Measurements from ENCODE around the gene CD6. TPM values are rescaled to one million over a fixed set of nuclear protein-coding genes. Genes with fewer than 3 reads are reported as not detected.

Gene CD6
- polyA plus RNA-seq, 1 donor (not counting 4 experiments of a cell fraction or from before 2014, with no cell fraction given) = 0.03 TPM

- FAIRE-seq = no peak
Measured at GRCh38 chr11:61042961-61043540, 71.6 kb downstream of the CD6 start.

DNA sequence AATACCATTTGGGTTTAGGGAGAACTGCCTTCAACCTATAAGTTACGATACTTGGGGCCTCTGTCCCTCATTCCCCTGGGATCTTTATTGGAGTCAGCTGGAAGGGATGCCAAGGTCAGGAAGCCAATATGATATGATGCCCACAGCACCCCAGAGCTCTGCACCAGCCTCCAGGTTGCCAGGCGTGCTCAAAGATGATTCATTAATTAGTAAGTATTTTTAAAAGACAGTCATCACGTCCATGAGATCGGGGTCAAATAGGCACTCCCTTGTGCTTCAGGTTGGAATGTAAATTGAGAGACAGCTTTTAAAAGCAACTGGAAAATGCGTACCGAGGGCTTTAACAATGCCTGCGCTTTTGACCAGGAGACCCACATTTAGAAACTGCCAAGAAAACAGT, 73.8 kb downstream of the CD6 start:
- Histone ChIP-seq H3K9me1 (ENCODE audit: control insufficient read depth, extremely low read depth, insufficient read depth, low read length) (no peaks in the 10 kb centered on the region), H3K4me1 (ENCODE audit: control insufficient read depth, extremely low read depth, insufficient read depth, low read length) (peaks cover 13% of the 10 kb centered on the region), H3K9ac (ENCODE audit: control insufficient read depth, extremely low read depth, insufficient read depth, low read length) (no peak overlapping the region), H2AFZ (ENCODE audit: control insufficient read depth, low read length) (no peak overlapping the region), H3K79me2 (ENCODE audit: control insufficient read depth, insufficient read depth, low read length) (no peaks in the 10 kb centered on the region), H4K20me1 (ENCODE audit: control insufficient read depth, extremely low read depth, insufficient read depth, low read length) (no peaks in the 10 kb centered on the region), H3K9me3 (ENCODE audit: control insufficient read depth, low read depth, low read length) (no peaks in the 10 kb centered on the region), H3K4me3 (ENCODE audit: control insufficient read depth in 2 of 3, extremely low read depth in 1 of 3, insufficient read depth in 2 of 3, low read depth in 1 of 3, low read length in 3 of 3) (no peak overlapping the region), H3K36me3 (ENCODE audit: control insufficient read depth in 2 of 2, extremely low read depth in 1 of 2, insufficient read depth in 2 of 2, low read length in 2 of 2) (no peaks in the 10 kb centered on the region), H3K4me2 (ENCODE audit: control insufficient read depth, extremely low read depth, insufficient read depth, low read depth, low read length) (no peak overlapping the region), H3K27ac (ENCODE audit: control insufficient read depth, insufficient read depth, low read length) (no peak overlapping the region), H3K27me3 (ENCODE audit: control insufficient read depth, extremely low read depth, insufficient read depth, low read length) (peaks cover 7% of the 10 kb centered on the region)
- no peak for DNase-seq (ENCODE audit: low read depth, low spot score)
- no peak for FAIRE-seq
- dilution Hi-C loops (cut with MboI; ENCODE audit: extremely low pct_ligation_motif_present, low sequenced_read_pairs) = no loop called here
- no peak for TF ChIP-seq CTCF (optimal IDR thresholded peaks at IDR 0.05 in 1 of 3, IDR thresholded peaks at IDR 0.05 in 1 of 3, conservative IDR thresholded peaks at IDR 0.05 in 1 of 3; ENCODE audit: extremely low read depth in 1 of 3, insufficient read depth in 2 of 3, low read length in 3 of 3)

More at GRCh38 chr11:61042961-61043540, 71.6 kb downstream of the CD6 start:
- H2AFZ ChIP-seq (ENCODE audit: control insufficient read depth, low read length) = no peak overlapping the region
- no peak overlapping the region for H3K27ac ChIP-seq (ENCODE audit: control insufficient read depth, insufficient read depth, low read length)
- H3K4me3 ChIP-seq (ENCODE audit: control insufficient read depth in 2 of 3, extremely low read depth in 1 of 3, insufficient read depth in 2 of 3, low read depth in 1 of 3, low read length in 3 of 3) = no peak overlapping the region
- TF ChIP-seq CTCF (optimal IDR thresholded peaks at IDR 0.05 in 1 of 3, IDR thresholded peaks at IDR 0.05 in 1 of 3, conservative IDR thresholded peaks at IDR 0.05 in 1 of 3; ENCODE audit: extremely low read depth in 1 of 3, insufficient read depth in 2 of 3, low read length in 3 of 3) = no peak
- TF ChIP-seq EZH2 (IDR thresholded peaks at IDR 0.05; ENCODE audit: low read length) = no peak
- no peaks in the 10 kb centered on the region for H3K9me3 ChIP-seq (ENCODE audit: control insufficient read depth, low read depth, low read length)
- H3K9me1 ChIP-seq (ENCODE audit: control insufficient read depth, extremely low read depth, insufficient read depth, low read length) = no peaks in the 10 kb centered on the region
- no peak overlapping the region for H3K4me2 ChIP-seq (ENCODE audit: control insufficient read depth, extremely low read depth, insufficient read depth, low read depth, low read length)
- dilution Hi-C loops (cut with MboI; ENCODE audit: extremely low pct_ligation_motif_present, low sequenced_read_pairs) = no loop called here
- H3K4me1 ChIP-seq (ENCODE audit: control insufficient read depth, extremely low read depth, insufficient read depth, low read length) = peaks cover 13% of the 10 kb centered on the region
- no peaks in the 10 kb centered on the region for H3K27me3 ChIP-seq (ENCODE audit: control insufficient read depth, extremely low read depth, insufficient read depth, low read length)
- no peaks in the 10 kb centered on the region for H3K36me3 ChIP-seq (ENCODE audit: control insufficient read depth in 2 of 2, extremely low read depth in 1 of 2, insufficient read depth in 2 of 2, low read length in 2 of 2)
- no peak overlapping the region for H3K9ac ChIP-seq (ENCODE audit: control insufficient read depth, extremely low read depth, insufficient read depth, low read length)
- H3K79me2 ChIP-seq (ENCODE audit: control insufficient read depth, insufficient read depth, low read length) = no peaks in the 10 kb centered on the region
- DNase-seq (ENCODE audit: low read depth, low spot score) = no peak
- no peaks in the 10 kb centered on the region for H4K20me1 ChIP-seq (ENCODE audit: control insufficient read depth, extremely low read depth, insufficient read depth, low read length)

All from keratinocyte (primary cell).